Lower lobe of right lung (tissue), 2 donors: ENCODE results near the gene PATL1. TPM values are rescaled to one million over a fixed set of nuclear protein-coding genes. Genes with fewer than 3 reads are reported as not detected.

Source experiments
- ATAC-seq, 2 donors: fragments of 200-7000 bp; cut with Tn5 transposase; one replicate each; pipeline ENCODE4 v1.9.1; 2020 to 2022; ENCODE audit warnings: mild to moderate bottlenecking in 2 of 2, moderate library complexity in 2 of 2
- DNase-seq: peaks from one replicate; pipeline ENCODE4 v3.0.0-alpha.2; 2020
- H3K27ac ChIP-seq: fragments of 200-600 bp; one replicate; pipeline ENCODE4 v1.8.0; 2022
- H3K27me3 ChIP-seq: fragments of 200-600 bp; one replicate; pipeline ENCODE4 v1.8.0; 2022; ENCODE audit warnings: low read depth
- H3K36me3 ChIP-seq: fragments of 200-600 bp; one replicate; pipeline ENCODE4 v1.8.0; 2022; ENCODE audit warnings: mild to moderate bottlenecking
- H3K4me1 ChIP-seq: fragments of 200-600 bp; one replicate; pipeline ENCODE4 v1.8.0; 2022
- H3K4me3 ChIP-seq: fragments of 200-600 bp; one replicate; pipeline ENCODE4 v1.8.0; 2022; ENCODE audit warnings: mild to moderate bottlenecking
- H3K9me3 ChIP-seq: fragments of 200-600 bp; one replicate; pipeline ENCODE4 v1.8.0; 2022
- CTCF ChIP-seq: fragments of 200-600 bp; IDR thresholded peaks from one replicate; pipeline ENCODE4 v1.8.0; 2022; ENCODE audit warnings: antibody characterized with exemption, mild to moderate bottlenecking
- intact Hi-C: fragments of 100-400 bp; cut with DNase I; formaldehyde crosslinking; loops from one replicate; pipeline ENCODE4 v1.11.0; 2022
- total RNA-seq: library from RNA; stranded (reverse); fragmentation: NEBNext Ultra II Directional; extraction: Animal tissue kit (Norgen Biotek cat#: 25700); gene quantifications from one replicate; pipeline ENCODE4 v1.2.1, GENCODE V29; 2021
- donor health status: DM: no; HTN: yes; CAD: no; lungs with severe emphysema.

Gene PATL1
- total RNA-seq, 1 donor from 2014 or later: 38.2 TPM

DNA sequence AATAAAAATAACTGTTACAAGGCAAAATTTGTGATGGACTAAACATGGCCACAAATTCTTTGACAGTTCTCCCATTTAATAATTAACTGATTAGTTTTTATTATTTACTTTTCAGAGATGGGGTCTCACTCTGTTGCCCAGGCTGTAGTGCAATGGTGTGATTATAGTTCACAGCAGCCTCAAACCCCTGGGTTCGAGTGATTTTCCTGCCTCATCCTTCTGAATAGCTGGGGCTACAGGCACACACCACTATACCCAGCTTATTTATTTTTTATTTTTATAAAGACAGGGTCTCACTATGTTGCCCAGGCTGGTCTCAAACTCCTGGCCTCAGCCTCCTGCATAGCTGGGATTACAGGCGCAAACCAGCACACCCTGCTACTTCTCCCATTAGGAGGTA is 4.5 kb upstream of the PATL1 start:
- Histone ChIP-seq H3K9me3 (no peaks in the 10 kb centered on the region), H3K36me3 (no peaks in the 10 kb centered on the region), H3K4me3 (no peak overlapping the region), H3K27ac (no peak overlapping the region), H3K4me1 (peaks cover 11% of the 10 kb centered on the region), H3K27me3 (no peaks in the 10 kb centered on the region)
- no peak for TF ChIP-seq CTCF
- no peak for DNase-seq
- no peak for ATAC-seq
- intact Hi-C loops: no loop called here

DNA sequence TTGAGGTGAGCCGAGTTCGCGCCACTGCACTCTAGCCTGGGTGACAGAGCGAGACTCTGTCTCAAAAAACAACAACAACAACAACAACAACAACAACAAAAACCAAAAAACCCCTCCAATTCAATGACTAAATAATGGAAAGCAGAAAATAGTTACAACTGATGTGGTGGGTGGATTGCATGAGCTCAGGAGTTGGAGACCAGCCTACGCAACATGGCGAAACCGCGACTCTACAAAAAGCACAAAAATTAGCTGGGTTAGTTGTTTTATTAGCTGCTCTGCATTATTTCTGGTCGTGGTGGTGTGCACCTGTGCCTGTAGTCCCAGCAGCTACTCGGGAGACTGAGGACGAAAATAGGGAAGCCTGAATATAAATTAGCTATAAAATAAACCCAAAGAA is 2.6 kb upstream of the PATL1 start:
- H3K27ac ChIP-seq: no peak overlapping the region
- peaks cover 28% of the 10 kb centered on the region for H3K4me1 ChIP-seq
- H3K4me3 ChIP-seq: no peak overlapping the region
- TF ChIP-seq CTCF: no peak
- ATAC-seq (no peak), DNase-seq (no peak)
- H3K27me3 ChIP-seq: no peaks in the 10 kb centered on the region
- peaks cover 3% of the 10 kb centered on the region for H3K36me3 ChIP-seq
- intact Hi-C loops: no loop called here
- H3K9me3 ChIP-seq: no peaks in the 10 kb centered on the region

DNA sequence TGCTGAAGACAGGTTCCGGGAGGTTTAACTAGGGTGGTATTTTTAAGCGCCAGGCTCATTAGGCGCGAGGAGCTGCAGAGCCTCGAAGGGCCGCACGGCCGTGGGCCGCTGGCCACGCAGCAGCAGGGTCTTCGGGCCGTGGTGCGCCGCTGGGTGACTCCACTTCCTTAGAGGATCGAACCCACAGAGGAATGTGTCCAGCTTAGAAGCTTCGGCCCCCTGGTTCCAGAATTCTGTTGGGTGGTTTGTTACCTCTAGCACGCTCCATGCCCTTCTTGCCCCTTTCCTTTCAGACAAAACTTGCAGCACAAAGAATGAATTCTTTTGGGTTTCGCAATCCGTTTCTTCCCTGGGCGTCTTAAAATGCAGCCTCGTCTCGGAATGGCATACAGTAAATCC is 773 bp upstream of the PATL1 start:
- peaks cover 31% of the 10 kb centered on the region for H3K4me1 ChIP-seq
- peaks cover 22% of the 10 kb centered on the region for H3K36me3 ChIP-seq
- ATAC-seq (peak; percentile 46 to 48), DNase-seq (peak; percentile 67)
- peak overlapping the region; percentile 91 for H3K4me3 ChIP-seq
- H3K27me3 ChIP-seq: no peaks in the 10 kb centered on the region
- peak overlapping the region; percentile 96 for H3K27ac ChIP-seq
- no peaks in the 10 kb centered on the region for H3K9me3 ChIP-seq
- intact Hi-C loops: no loop called here
- TF ChIP-seq CTCF: no peak

- ATAC-seq (peak; percentile 51 to 61), DNase-seq (peak; percentile 80)
- intact Hi-C loops: no loop called here
Measured at GRCh38 chr11:59668188-59668949, 468 bp downstream of the PATL1 start.

DNA sequence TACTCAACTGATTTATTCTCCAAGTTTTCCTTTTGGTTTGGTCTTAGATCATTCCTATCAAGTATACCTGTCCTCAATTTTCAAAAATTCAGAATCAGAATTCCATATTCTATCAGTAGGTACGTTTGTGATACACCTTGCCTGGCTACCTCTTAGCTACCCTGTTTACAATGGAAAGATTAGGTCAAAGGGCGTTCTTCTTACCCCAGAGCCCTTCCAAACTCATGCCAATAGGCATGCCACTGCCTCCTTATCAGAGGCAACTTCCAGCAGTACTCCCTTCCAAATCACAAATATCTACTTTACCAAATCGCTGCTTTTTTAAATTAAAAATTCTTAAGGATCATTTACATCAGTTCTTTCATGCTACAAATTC is 1.0 kb downstream of the PATL1 start:
- peak overlapping the region; percentile 91 for H3K4me3 ChIP-seq
- peaks cover 44% of the 10 kb centered on the region for H3K4me1 ChIP-seq
- DNase-seq: no peak
- H3K27ac ChIP-seq: peak overlapping the region; percentile 96
- H3K36me3 ChIP-seq: peaks cover 40% of the 10 kb centered on the region
- H3K9me3 ChIP-seq: no peaks in the 10 kb centered on the region
- no peak for ATAC-seq
- intact Hi-C loops: no loop called here
- no peaks in the 10 kb centered on the region for H3K27me3 ChIP-seq
- no peak for TF ChIP-seq CTCF

More at GRCh38 chr11:59668188-59668949, 468 bp downstream of the PATL1 start:
- Histone ChIP-seq H3K36me3 (peaks cover 34% of the 10 kb centered on the region), H3K4me3 (peak overlapping the region; percentile 91), H3K4me1 (peaks cover 39% of the 10 kb centered on the region), H3K27ac (peak overlapping the region; percentile 96), H3K27me3 (no peaks in the 10 kb centered on the region), H3K9me3 (no peaks in the 10 kb centered on the region)
- no peak for TF ChIP-seq CTCF
